Activated naive CD4-positive, alpha-beta T cell treated with anti-CD3 and anti-CD28 coated beads, Interleukin-2, amount 50 U/mL, for 72 hours (primary cell): ENCODE measurements around the gene AVPR1A. TPM values are rescaled to one million over a fixed set of nuclear protein-coding genes. Genes with fewer than 3 reads are reported as not detected.

Experiments
- ATAC-seq, 2 donors: fragments of 150-1000 bp; cut with Tn5 transposase; 2 replicates each; pipeline ENCODE4 v1.10.0; 2021; ENCODE audit warnings: mild to moderate bottlenecking in 2 of 2, moderate library complexity in 2 of 2
- DNase-seq, 2 donors: peaks; one replicate each; pipeline ENCODE4 v3.0.0; 2021 to 2022; ENCODE audit warnings: low spot score in 2 of 2
- H3K27ac Mint-ChIP-seq, 2 donors: one replicate each; pipeline ENCODE4 v1.8.0; 2022; ENCODE audit warnings: mild to moderate bottlenecking in 2 of 2, mixed read lengths in 2 of 2
- H3K36me3 Mint-ChIP-seq, 2 donors: one replicate each; pipeline ENCODE4 v1.8.0; 2022; ENCODE audit warnings: mixed read lengths in 2 of 2
- H3K9me3 Mint-ChIP-seq, 2 donors: one replicate each; pipeline ENCODE4 v1.8.0; 2022; ENCODE audit warnings: mixed read lengths in 2 of 2
- total RNA-seq, 2 donors: library from RNA; stranded (reverse); gene quantifications; one replicate each; pipeline ENCODE4 v1.2.3, GENCODE V29; 2022

Gene AVPR1A
- total RNA-seq, 2 donors from 2014 or later = not detected

DNA sequence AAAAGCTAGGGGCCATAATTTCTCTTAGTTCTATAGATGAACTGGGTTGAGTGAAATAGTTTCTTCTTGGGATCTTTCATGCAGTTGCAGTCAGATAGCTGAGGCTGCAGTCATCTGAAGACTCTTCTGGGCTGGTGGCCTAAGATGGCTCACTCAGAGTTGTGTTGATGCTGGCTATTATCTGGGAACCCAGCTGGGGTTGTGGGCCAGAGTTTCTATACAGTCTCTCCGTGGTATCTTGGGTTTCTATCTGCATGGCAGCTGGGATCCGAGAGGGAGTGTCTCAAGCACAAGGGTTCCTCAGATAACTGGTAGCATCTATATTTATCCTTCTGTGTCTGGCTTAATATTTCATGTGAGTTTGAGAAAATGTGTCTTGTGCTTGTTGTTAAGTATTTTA, 21.1 kb downstream of the AVPR1A start:
- no peak overlapping the region for H3K27ac Mint-ChIP-seq
- no peaks in the 10 kb centered on the region for H3K9me3 Mint-ChIP-seq
- ATAC-seq (no peak), DNase-seq (no peak)
- H3K36me3 Mint-ChIP-seq = no peaks in the 10 kb centered on the region

GRCh38 chr12:63124778-63125177, 26.2 kb downstream of the AVPR1A start:
- H3K9me3 Mint-ChIP-seq = no peaks in the 10 kb centered on the region
- no peak overlapping the region for H3K27ac Mint-ChIP-seq
- no peaks in the 10 kb centered on the region for H3K36me3 Mint-ChIP-seq
- DNase-seq (no peak), ATAC-seq (no peak)

- Mint-ChIP-seq H3K27ac (no peak overlapping the region), H3K36me3 (no peaks in the 10 kb centered on the region), H3K9me3 (no peaks in the 10 kb centered on the region)
- DNase-seq (no peak), ATAC-seq (no peak)
Measured at GRCh38 chr12:63103494-63104131, 47.4 kb downstream of the AVPR1A start.

DNA sequence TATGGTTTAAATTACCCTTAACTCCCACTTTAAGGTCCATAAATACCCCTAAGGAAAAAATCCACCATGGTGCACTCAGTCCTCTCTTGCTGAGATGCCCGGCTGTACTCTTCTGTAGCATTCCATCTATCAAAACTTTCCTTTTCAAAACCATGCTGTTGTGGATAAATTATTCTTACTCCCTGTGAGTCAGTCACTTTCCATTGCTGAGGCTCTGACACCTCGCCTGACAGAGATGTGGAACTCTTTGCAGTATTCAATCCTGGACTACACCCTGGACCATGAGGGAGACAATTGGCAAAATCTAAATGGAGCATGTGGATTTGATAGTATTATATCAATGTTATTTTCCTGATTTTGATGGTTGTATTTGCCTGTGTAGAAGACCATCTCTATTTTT, 49.1 kb downstream of the AVPR1A start:
- Mint-ChIP-seq H3K9me3 (no peaks in the 10 kb centered on the region), H3K27ac (no peak overlapping the region), H3K36me3 (no peaks in the 10 kb centered on the region)
- no peak for DNase-seq
- no peak for ATAC-seq

DNA sequence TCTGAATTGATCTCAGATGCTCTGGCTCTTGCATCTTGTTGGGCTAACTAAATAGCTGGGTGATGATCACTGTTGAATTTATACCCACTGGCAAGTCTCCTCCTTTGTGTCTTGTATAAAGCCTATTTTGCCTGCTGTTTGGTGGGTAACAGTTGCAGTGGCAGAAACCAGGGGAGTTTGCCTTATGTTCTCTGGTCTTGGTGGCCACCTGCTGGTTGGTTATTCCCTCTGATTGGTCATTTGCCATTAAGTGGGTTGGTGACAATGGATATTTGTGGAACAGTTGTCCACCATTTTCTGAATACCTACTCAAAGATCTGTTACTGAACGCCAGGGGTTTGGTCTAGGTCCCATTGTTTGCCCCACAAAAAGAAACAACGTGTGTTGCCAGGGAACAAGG, 52.1 kb downstream of the AVPR1A start:
- H3K27ac Mint-ChIP-seq = no peak overlapping the region
- ATAC-seq (no peak), DNase-seq (no peak)
- H3K36me3 Mint-ChIP-seq = no peaks in the 10 kb centered on the region
- H3K9me3 Mint-ChIP-seq = no peaks in the 10 kb centered on the region

DNA sequence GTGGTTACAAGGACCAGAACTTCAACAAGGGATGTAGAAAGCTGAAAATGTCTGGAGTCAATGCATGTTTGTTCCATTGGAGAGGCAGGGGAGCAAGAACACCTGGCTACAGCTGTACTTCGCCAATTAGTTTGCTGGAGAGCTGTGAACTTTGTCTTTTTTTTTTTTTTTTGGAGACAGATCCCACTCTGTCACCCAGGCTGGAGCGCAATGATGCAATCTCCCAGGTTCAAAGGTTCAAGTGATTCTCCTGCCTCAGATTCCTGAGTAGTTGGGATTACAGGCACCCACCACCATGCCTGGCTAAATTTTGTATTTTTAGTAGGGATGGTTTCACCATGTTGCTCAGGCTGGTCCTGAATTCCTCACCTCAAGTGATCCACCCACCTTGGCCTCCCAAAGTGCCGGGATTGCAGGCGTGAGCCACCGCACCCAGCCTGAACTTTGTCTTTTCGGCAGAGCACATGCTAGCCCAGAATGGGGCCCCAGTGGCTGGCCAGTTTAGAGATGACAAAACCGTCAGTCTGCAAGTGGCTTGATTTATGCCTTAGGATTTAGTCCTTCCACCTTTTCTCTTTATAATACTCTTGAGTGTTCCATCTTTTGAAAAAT, 55.5 kb downstream of the AVPR1A start:
- Mint-ChIP-seq H3K36me3 (no peaks in the 10 kb centered on the region), H3K27ac (no peak overlapping the region), H3K9me3 (no peaks in the 10 kb centered on the region)
- ATAC-seq (no peak), DNase-seq (no peak)

GRCh38 chr12:63093711-63094110, 57.3 kb downstream of the AVPR1A start:
- Mint-ChIP-seq H3K36me3 (peaks cover 0 to 4% of the 10 kb centered on the region in 2 donors), H3K9me3 (no peaks in the 10 kb centered on the region), H3K27ac (no peak overlapping the region)
- no peak for DNase-seq
- no peak for ATAC-seq

DNA sequence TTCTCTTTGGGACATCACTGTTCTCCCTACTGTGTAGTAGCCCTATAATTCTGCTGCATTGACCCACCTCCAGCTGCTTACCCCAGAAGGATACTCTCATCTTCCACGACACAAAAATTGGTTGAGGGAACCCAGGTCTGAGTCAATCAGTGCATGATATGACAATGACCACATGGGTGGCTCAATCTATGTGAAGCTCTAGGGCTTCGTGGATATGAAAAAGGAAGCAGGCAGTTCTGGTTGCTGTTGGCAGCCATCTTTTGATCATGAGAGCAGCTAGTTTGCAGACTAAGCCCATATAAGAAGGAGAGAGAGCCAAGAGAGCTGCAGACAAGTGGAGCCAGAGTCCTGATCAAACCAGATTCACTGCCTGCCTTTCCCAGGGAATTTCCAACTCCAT, 57.9 kb downstream of the AVPR1A start:
- H3K9me3 Mint-ChIP-seq = no peaks in the 10 kb centered on the region
- no peak overlapping the region for H3K27ac Mint-ChIP-seq
- ATAC-seq (no peak), DNase-seq (no peak)
- H3K36me3 Mint-ChIP-seq = peaks cover 0 to 5% of the 10 kb centered on the region in 2 donors

Other genes starting within 250 kb of the AVPR1A start
- gene PPM1H, start 216.1 kb downstream of the AVPR1A start, total RNA-seq = under 1 TPM in 1 of 2 donors, not detected in 1; 0.18 TPM